GM21390 (cell line): ENCODE data around the gene NPPA.

Experiments
- ATAC-seq: cut with Tn5 transposase; IDR thresholded peaks from one replicate; pipeline ENCODE4 v1.9.1; 2021; ENCODE audit not compliant: unreplicated experiment

Gene NPPA

GRCh38 chr1:11874624-11875023 lies 27.0 kb upstream of the NPPA start:
- ATAC-seq: no peak

DNA sequence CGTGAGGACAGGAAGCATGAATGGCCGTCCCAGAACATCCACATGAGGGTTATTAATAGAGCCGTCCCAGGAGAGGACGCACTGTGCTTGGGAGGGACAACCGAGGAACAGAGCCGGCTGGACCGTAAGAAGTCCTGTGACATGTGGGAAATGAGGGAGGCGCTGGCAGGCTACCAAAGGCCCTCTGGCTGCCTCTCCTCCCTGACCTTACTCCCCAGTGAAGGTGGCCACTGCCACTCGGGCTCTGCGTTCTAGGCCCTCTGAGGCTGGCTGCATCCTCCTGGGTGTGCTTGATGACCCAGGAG lies 26.6 kb upstream of the NPPA start:
- no peak for ATAC-seq

DNA sequence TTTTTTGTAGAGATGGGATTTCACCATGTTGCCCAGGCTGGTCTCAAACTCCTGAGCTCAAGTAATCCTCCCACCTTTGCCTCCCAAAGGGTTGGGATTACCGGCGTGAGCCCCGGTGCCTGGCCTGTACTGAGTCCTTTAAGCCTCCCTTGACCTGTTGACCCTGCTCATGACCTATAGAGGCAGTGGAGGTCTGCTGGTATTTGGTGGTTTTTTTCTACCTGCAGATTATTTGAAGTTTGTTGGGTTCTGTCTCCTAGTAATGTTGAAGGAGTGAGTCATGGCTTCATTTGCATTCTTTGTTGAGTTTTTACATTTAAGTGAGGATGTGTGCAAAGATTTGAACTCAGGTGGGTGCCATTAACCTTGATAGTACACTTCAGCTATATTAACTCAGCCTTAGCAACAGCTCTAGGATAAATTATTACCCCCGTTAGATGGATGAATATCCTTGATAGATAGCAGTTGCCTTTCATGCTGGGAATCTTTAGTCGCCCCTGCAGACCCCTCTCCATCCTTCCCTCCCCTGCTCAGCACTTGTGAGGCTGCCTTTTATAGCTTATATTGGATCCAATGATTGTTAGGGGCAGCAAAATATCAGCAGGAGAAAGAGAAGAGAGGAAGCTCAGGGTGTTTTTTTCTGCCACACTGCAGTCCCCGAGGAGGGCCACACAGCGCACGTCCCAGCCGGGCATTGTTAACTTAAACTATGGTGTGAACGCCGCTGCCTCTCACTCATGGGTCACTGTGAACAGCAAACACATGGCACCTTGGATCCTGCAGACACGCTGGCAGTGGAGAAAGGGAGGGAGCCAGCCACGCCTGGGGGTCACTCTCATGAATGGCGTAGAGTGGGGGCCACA lies 26.0 kb upstream of the NPPA start:
- ATAC-seq: no peak

GRCh38 chr1:11872545-11872944 lies 25.0 kb upstream of the NPPA start:
- no peak for ATAC-seq

- ATAC-seq: no peak
Observed at GRCh38 chr1:11869650-11870207, 22.1 kb upstream of the NPPA start.

DNA sequence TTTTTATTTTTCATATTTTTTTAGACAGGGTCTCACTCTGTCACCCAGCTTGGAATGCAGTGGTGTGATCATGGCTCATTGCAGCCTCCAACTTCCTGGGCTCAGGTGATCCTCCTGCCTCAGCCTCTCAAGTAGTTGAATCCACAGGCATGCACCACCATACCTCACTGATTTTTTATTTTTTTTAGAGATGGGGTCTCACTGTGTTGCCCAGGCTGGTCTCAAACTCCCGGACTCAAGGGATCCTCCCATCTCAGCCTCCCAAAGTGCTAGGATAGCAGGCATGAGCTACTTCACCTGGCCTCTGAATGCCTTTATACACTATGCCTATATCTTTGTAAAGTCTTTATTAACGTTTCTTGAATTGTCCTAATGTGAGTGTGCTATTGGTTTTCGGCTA lies 21.5 kb upstream of the NPPA start:
- no peak for ATAC-seq

GRCh38 chr1:11868331-11868980 lies 20.9 kb upstream of the NPPA start:
- no peak for ATAC-seq

DNA sequence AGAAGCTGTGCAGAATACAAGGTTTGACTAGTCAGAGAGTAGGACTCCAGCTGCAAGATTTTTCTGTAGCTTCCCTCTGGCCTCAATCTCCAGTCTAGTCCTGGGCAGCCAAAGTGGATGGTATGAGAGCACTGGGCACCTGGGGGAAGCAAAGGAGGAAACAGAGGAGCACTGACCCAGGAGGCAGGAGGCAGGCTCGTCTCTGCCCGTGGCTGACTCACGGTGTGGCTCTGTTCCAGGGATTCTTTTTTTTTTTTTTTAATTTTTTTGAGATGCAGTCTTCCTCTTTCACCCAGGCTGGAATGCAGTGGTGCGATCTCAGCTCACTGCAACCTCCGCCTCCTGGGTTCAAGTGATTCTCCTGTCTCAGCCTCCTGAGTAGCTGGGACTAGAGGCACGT lies 15.3 kb upstream of the NPPA start:
- no peak for ATAC-seq

- no peak for ATAC-seq
Observed at GRCh38 chr1:11860587-11860986, 13.0 kb upstream of the NPPA start.

GRCh38 chr1:11860083-11860482 lies 12.5 kb upstream of the NPPA start:
- ATAC-seq: no peak

- ATAC-seq: no peak
Observed at GRCh38 chr1:11858968-11859871, 11.6 kb upstream of the NPPA start.

- ATAC-seq: no peak
Observed at GRCh38 chr1:11858613-11858967, 11.0 kb upstream of the NPPA start, which contains the start of gene NPPB. Gene NPPB (minus strand): TSS chr1:11858945. CDS start chr1:11858833, 112 bp downstream.

GRCh38 chr1:11858158-11858557 lies 10.6 kb upstream of the NPPA start:
- no peak for ATAC-seq

DNA sequence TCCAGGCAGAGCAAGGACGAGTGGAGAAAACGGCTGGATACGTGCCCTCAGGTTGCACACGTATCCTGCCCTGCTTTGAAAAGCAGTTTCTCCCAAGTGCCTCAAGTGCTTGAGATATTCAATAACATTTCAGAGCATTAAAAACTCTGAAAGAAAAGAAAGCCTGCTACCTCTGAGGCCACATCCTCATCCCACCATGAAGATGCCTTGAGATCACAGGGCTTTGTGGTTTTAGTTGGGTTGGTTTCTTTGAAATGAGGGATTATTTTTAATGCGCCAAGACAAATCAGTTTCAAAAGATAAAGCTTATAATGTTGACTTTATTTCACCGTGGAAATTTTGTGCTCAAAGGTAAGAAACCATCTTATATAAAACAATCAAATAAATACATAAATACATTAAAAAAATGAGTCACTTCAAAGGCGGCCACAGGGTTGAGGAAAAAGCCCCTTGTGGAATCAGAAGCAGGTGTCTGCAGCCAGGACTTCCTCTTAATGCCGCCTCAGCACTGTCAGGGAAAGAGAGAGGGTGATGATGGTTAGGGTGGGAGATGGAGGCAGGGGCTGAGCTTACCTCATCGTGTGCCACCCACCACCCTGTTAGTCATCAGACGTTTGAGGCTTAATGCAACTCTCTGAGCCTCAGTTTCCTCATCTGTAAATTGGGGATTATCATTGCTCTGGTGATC lies 9.7 kb upstream of the NPPA start:
- ATAC-seq: no peak

- ATAC-seq: no peak
Observed at GRCh38 chr1:11856698-11857097, 9.1 kb upstream of the NPPA start.

GRCh38 chr1:11855430-11855829 lies 7.8 kb upstream of the NPPA start:
- ATAC-seq: no peak

- ATAC-seq: no peak
Observed at GRCh38 chr1:11854519-11854918, 6.9 kb upstream of the NPPA start.

GRCh38 chr1:11851180-11851579 lies 3.6 kb upstream of the NPPA start:
- ATAC-seq: no peak

- no peak for ATAC-seq
Observed at GRCh38 chr1:11850156-11850555, 2.6 kb upstream of the NPPA start.

DNA sequence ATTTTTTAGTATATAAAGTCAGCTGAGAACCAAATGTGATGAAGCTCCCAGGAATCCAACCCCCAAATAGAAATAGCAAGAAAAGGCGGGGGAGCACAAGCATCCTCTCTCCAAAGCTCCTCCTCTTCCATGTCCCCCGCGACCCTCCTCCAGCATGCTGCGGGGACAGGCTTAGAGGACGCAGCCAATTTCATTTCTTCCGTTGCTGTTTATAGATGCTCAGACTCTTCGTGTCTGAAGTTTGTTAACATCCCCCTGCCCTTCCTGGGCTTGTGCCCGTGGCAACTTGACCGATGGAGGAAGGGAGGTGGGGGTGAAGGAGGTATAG lies 754 bp upstream of the NPPA start:
- no peak for ATAC-seq
